ENCODE measurements around the gene LYRM1. TPM values are rescaled to one million over a fixed set of nuclear protein-coding genes. Genes with fewer than 3 reads are reported as not detected.

The LYRM1 gene
- polyA plus RNA-seq, 1 of the 3 experiments (the other 2 are of a cell fraction): 18.1 TPM

- peaks cover 14 to 20% of the 10 kb centered on the region in 2 experiments; a peak in 3 of 4 replicates for H3K4me1 ChIP-seq (ENCODE audit: control insufficient read depth in 1 of 2, insufficient read depth in 2 of 2, low read depth in 1 of 2, low read length in 1 of 2)
- H3K79me2 ChIP-seq (ENCODE audit: insufficient read depth): peaks cover 86% of the 10 kb centered on the region
- peaks cover 7% of the 10 kb centered on the region; the same call in 1 of the 2 replicates for H4K20me1 ChIP-seq (ENCODE audit: insufficient read depth)
- peak overlapping the region; percentile 84 to 95 for H3K4me3 ChIP-seq (ENCODE audit: low read depth in 2 of 2, low read length in 1 of 2)
- H3F3A ChIP-seq (replicated peaks; ENCODE audit: insufficient read depth): no peaks in the 10 kb centered on the region
- no peaks in the 10 kb centered on the region for H3K27me3 ChIP-seq (ENCODE audit: insufficient read depth)
- no peaks in the 10 kb centered on the region for H3K9me2 ChIP-seq
- POLR2A ChIA-PET: interaction anchor here (1.4 to 2.1 kb wide), 3 partner anchors 15 to 93 kb away, joined by 3 to 8 read pairs (median 7); partner anchors contain the start of genes ERI2 and REXO5
- peak overlapping the region; percentile 86 for H3K4me2 ChIP-seq
- peak overlapping the region; percentile 96 for H3K9ac ChIP-seq
- peak; percentile 57 for DNase-seq
- no peak overlapping the region for H2AFZ ChIP-seq (ENCODE audit: low read depth)
- H3K27ac ChIP-seq (ENCODE audit: low read depth in 2 of 2, low read length in 1 of 2): peak overlapping the region; percentile 84 to 93
- CTCF ChIA-PET: interaction anchor here (0.6 to 2.3 kb wide), 4 partner anchors 21 to 50 kb away, joined by 3 to 10 read pairs (median 5); no protein-coding TSS in a partner anchor
- H3K9me3 ChIP-seq: no peaks in the 10 kb centered on the region
- WGBS (ENCODE audit: low lambda C conversion rate): 2% methylated on average over 18 of the region's 23 CpGs
- TF ChIP-seq RAD21 (IDR thresholded peaks at IDR 0.05; ENCODE audit: low read length) (no peak), CHD2 (IDR thresholded peaks at IDR 0.05; ENCODE audit: low read length, partially characterized antibody) (no peak), RCOR1 (IDR thresholded peaks at IDR 0.05; ENCODE audit: low read length) (no peak), POLR2AphosphoS5 (IDR thresholded peaks at IDR 0.05; ENCODE audit: low read depth, low read length) (no peak), MEF2A (IDR thresholded peaks at IDR 0.05; ENCODE audit: borderline replicate concordance, low read depth) (no peak), FOXM1 (IDR thresholded peaks at IDR 0.05; ENCODE audit: low read depth) (no peak), GATA2 (CRISPR knock-in tag; IDR thresholded peaks at IDR 0.05) (no peak), EZH2phosphoT487 (IDR thresholded peaks at IDR 0.05; ENCODE audit: borderline replicate concordance, low read depth) (no peak), IRF3 (IDR thresholded peaks at IDR 0.05; ENCODE audit: low read depth, low read length) (no peak), JUND (IDR thresholded peaks at IDR 0.05) (no peak), TCF12 (IDR thresholded peaks at IDR 0.05) (no peak), NRF1 (IDR thresholded peaks at IDR 0.05; ENCODE audit: low read depth, low read length) (no peak), TAF1 (IDR thresholded peaks at IDR 0.05; ENCODE audit: borderline replicate concordance, low read depth, low read length) (no peak), TEAD4 (IDR thresholded peaks at IDR 0.05; ENCODE audit: borderline replicate concordance, insufficient read depth) (no peak), ZBTB33 (IDR thresholded peaks at IDR 0.05; ENCODE audit: borderline replicate concordance, low read depth) (no peak), EP300 (IDR thresholded peaks at IDR 0.05; ENCODE audit: borderline replicate concordance in 1 of 2, low read depth in 1 of 2, low read length in 1 of 2) (no peak)
- peaks cover 11 to 26% of the 10 kb centered on the region in 2 experiments for H3K36me3 ChIP-seq (replicated peaks in 1 of 2; ENCODE audit: control insufficient read depth in 1 of 2, insufficient read depth in 2 of 2, low read length in 1 of 2)
Measured at GRCh38 chr16:20899477-20900298, 883 bp upstream of the LYRM1 start.
